Mononuclear cell (primary cell): ENCODE results near the gene RLN1. TPM values are rescaled to one million over a fixed set of nuclear protein-coding genes. Genes with fewer than 3 reads are reported as not detected.
"Not testable (repeated sequence)": the region's sequence is repeated elsewhere in the genome, so short reads cannot be mapped to it uniquely, and the experiment has no call there.

Source experiments
- H3K27me3 ChIP-seq: 2 replicates; pipeline ENCODE4 v1.6.0; 2011; ENCODE audit warnings: low read length, control low read depth; ENCODE audit not compliant: insufficient read depth
- H3K4me1 ChIP-seq: 2 replicates; pipeline ENCODE4 v1.5.1; 2011; ENCODE audit warnings: mild to moderate bottlenecking, low read length, control low read depth; ENCODE audit not compliant: insufficient read depth
- H3K4me3 ChIP-seq: 2 replicates; pipeline ENCODE4 v1.5.1; 2011; ENCODE audit warnings: mild to moderate bottlenecking, low read length, moderate library complexity
- H3K9me3 ChIP-seq: 2 replicates; pipeline ENCODE4 v1.5.1; 2011; ENCODE audit warnings: low read depth, mild to moderate bottlenecking, control low read depth, low read length
- total RNA-seq: library from RNA; depleted of rRNA; stranded (reverse); fragments of >200 nt; gene quantifications from one replicate; pipeline ENCODE4 v1.2.3, GENCODE V29; 2012

Gene RLN1
- total RNA-seq, 1 donor: 0.31 TPM

- Histone ChIP-seq H3K4me1 (peaks cover 12% of the 10 kb centered on the region), H3K9me3 (no peaks in the 10 kb centered on the region), H3K4me3 (no peak overlapping the region), H3K27me3 (no peaks in the 10 kb centered on the region)
Observed at GRCh38 chr9:5354184-5354583, 14.5 kb upstream of the RLN1 start.

GRCh38 chr9:5352637-5353248 lies 13.1 kb upstream of the RLN1 start:
- Histone ChIP-seq H3K4me1 (peaks cover 12% of the 10 kb centered on the region), H3K4me3 (no peak overlapping the region), H3K27me3 (no peaks in the 10 kb centered on the region), H3K9me3 (no peaks in the 10 kb centered on the region)

GRCh38 chr9:5336688-5337087 lies 3.0 kb downstream of the RLN1 start:
- no peak overlapping the region for H3K4me3 ChIP-seq
- H3K9me3 ChIP-seq: no peaks in the 10 kb centered on the region
- peaks cover 7% of the 10 kb centered on the region for H3K4me1 ChIP-seq
- no peaks in the 10 kb centered on the region for H3K27me3 ChIP-seq

- not testable (repeated sequence) for H3K4me3 ChIP-seq, H3K9me3 ChIP-seq, H3K27me3 ChIP-seq, H3K4me1 ChIP-seq
Observed at GRCh38 chr9:5331276-5331675, 8.4 kb downstream of the RLN1 start.

- Histone ChIP-seq H3K27me3 (no peaks in the 10 kb centered on the region), H3K4me1 (no peaks in the 10 kb centered on the region), H3K9me3 (no peaks in the 10 kb centered on the region), H3K4me3 (no peak overlapping the region)
Observed at GRCh38 chr9:5326893-5327548, 12.7 kb downstream of the RLN1 start.

GRCh38 chr9:5326187-5326586 lies 13.5 kb downstream of the RLN1 start:
- no peaks in the 10 kb centered on the region for H3K27me3 ChIP-seq
- no peak overlapping the region for H3K4me3 ChIP-seq
- peaks cover 3% of the 10 kb centered on the region for H3K4me1 ChIP-seq

GRCh38 chr9:5321601-5322000 lies 18.1 kb downstream of the RLN1 start:
- not testable (repeated sequence) for H3K4me1 ChIP-seq, H3K4me3 ChIP-seq, H3K27me3 ChIP-seq, H3K9me3 ChIP-seq

More at GRCh38 chr9:5326187-5326586, 13.5 kb downstream of the RLN1 start:
- H3K9me3 ChIP-seq: no peaks in the 10 kb centered on the region

GRCh38 chr9:5321058-5321457 lies 18.6 kb downstream of the RLN1 start:
- no peaks in the 10 kb centered on the region for H3K27me3 ChIP-seq
- no peaks in the 10 kb centered on the region for H3K9me3 ChIP-seq
- H3K4me3 ChIP-seq: no peak overlapping the region
- H3K4me1 ChIP-seq: peaks cover 3% of the 10 kb centered on the region

- not testable (repeated sequence) for H3K4me1 ChIP-seq, H3K4me3 ChIP-seq, H3K27me3 ChIP-seq
- peaks cover 10% of the 10 kb centered on the region for H3K9me3 ChIP-seq
Observed at GRCh38 chr9:5316406-5316805, 23.3 kb downstream of the RLN1 start.

GRCh38 chr9:5315187-5315923 lies 24.3 kb downstream of the RLN1 start:
- Histone ChIP-seq H3K4me3 (no peak overlapping the region), H3K27me3 (no peaks in the 10 kb centered on the region), H3K4me1 (no peaks in the 10 kb centered on the region), H3K9me3 (peaks cover 10% of the 10 kb centered on the region)

GRCh38 chr9:5310851-5311250 lies 28.8 kb downstream of the RLN1 start:
- no peak overlapping the region for H3K4me3 ChIP-seq
- H3K4me1 ChIP-seq: no peaks in the 10 kb centered on the region
- peaks cover 9% of the 10 kb centered on the region for H3K9me3 ChIP-seq
- H3K27me3 ChIP-seq: no peaks in the 10 kb centered on the region

- no peaks in the 10 kb centered on the region for H3K9me3 ChIP-seq
- no peaks in the 10 kb centered on the region for H3K27me3 ChIP-seq
- H3K4me3 ChIP-seq: no peak overlapping the region
- H3K4me1 ChIP-seq: peaks cover 7% of the 10 kb centered on the region
Observed at GRCh38 chr9:5305741-5306140, 33.9 kb downstream of the RLN1 start.

- not testable (repeated sequence) for H3K4me1 ChIP-seq, H3K27me3 ChIP-seq, H3K9me3 ChIP-seq, H3K4me3 ChIP-seq
Observed at GRCh38 chr9:5303840-5304795, 35.6 kb downstream of the RLN1 start, which contains the start of gene RLN2. RLN2 (minus strand) TSS chr9:5304716; CDS start chr9:5304580, 136 bp downstream.

GRCh38 chr9:5301544-5301943 lies 38.1 kb downstream of the RLN1 start:
- H3K4me1 ChIP-seq: peaks cover 7% of the 10 kb centered on the region
- no peaks in the 10 kb centered on the region for H3K27me3 ChIP-seq
- no peaks in the 10 kb centered on the region for H3K9me3 ChIP-seq
- no peak overlapping the region for H3K4me3 ChIP-seq

- H3K4me3 ChIP-seq: no peak overlapping the region
- no peaks in the 10 kb centered on the region for H3K9me3 ChIP-seq
- H3K4me1 ChIP-seq: no peaks in the 10 kb centered on the region
- H3K27me3 ChIP-seq: no peaks in the 10 kb centered on the region
Observed at GRCh38 chr9:5292141-5292540, 47.5 kb downstream of the RLN1 start.
